ENCODE data around the gene PARD3. TPM values are rescaled to one million over a fixed set of nuclear protein-coding genes. Genes with fewer than 3 reads are reported as not detected.

The PARD3 gene
- total and polyA plus RNA-seq, 10 of the 15 experiments (the other 5 are each of a cell fraction or from before 2014, with no cell fraction given), result 2.6 to 43.1 (median 13.9) TPM

GRCh38 chr10:34465678-34466077 lies 349.4 kb downstream of the PARD3 start (continued):
- TF ChIP-seq CBX3 (IDR thresholded peaks at IDR 0.05; ENCODE audit: borderline replicate concordance, low read depth), result no peak
- TF ChIP-seq EZH2 (IDR thresholded peaks at IDR 0.05; ENCODE audit: borderline replicate concordance, control insufficient read depth, low read depth, low read length), result no peak

- Histone ChIP-seq H3K4me2 (ENCODE audit: control insufficient read depth, insufficient read depth) (no peak overlapping the region), H4K20me1 (ENCODE audit: control insufficient read depth, insufficient read depth) (no peaks in the 10 kb centered on the region), H3K4me1 (ENCODE audit: control insufficient read depth, insufficient read depth, low read length) (no peaks in the 10 kb centered on the region), H3K27ac (ENCODE audit: control insufficient read depth, insufficient read depth) (no peak overlapping the region), H2AFZ (ENCODE audit: control insufficient read depth, low read depth, low read length) (no peak overlapping the region), H3K9ac (ENCODE audit: control insufficient read depth, insufficient read depth, low read length) (no peak overlapping the region), H3K4me3 (no peak overlapping the region), H3K9me3 (replicated peaks; ENCODE audit: control insufficient read depth, insufficient read depth, low read length) (no peaks in the 10 kb centered on the region), H3K27me3 (replicated peaks in 1 of 2; ENCODE audit: control insufficient read depth in 2 of 2, insufficient read depth in 2 of 2, low read length in 1 of 2) (no peaks in the 10 kb centered on the region), H3K79me2 (ENCODE audit: control insufficient read depth, insufficient read depth, low read length) (no peaks in the 10 kb centered on the region), H3K36me3 (ENCODE audit: control insufficient read depth in 2 of 2, insufficient read depth in 2 of 2, low read length in 1 of 2) (no peaks in the 10 kb centered on the region)
- CTCF ChIA-PET, result interaction anchor here (1.1 to 1.4 kb wide), 2 partner anchors 11 to 27 kb away, joined by 3 read pairs; no protein-coding TSS in a partner anchor
- no peak for FAIRE-seq
- in situ Hi-C loops (cut with MboI), result no loop called here
- SMC1A ChIA-PET (ENCODE audit: uncharacterized antibody, unreplicated experiment), result interaction anchor here (0.8 to 2.3 kb wide), 7 partner anchors 9 to 75 kb away, joined by 3 to 10 read pairs (median 4); no protein-coding TSS in a partner anchor
- no peak for TF ChIP-seq YBX1 (IDR thresholded peaks at IDR 0.05)
- no peak for TF ChIP-seq LARP7 (IDR thresholded peaks at IDR 0.05)
- TF ChIP-seq SREBF1 (IDR thresholded peaks at IDR 0.05; ENCODE audit: low read length), result no peak
- TF ChIP-seq KDM1A (IDR thresholded peaks at IDR 0.05; ENCODE audit: borderline replicate concordance), result no peak
- TF ChIP-seq, protein P1, sequence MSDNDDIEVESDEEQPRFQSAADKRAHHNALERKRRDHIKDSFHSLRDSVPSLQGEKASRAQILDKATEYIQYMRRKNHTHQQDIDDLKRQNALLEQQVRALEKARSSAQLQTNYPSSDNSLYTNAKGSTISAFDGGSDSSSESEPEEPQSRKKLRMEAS (IDR thresholded peaks at IDR 0.05; ENCODE audit: low read depth, low read length), result no peak
- no peak for TF ChIP-seq MTA3 (IDR thresholded peaks at IDR 0.05; ENCODE audit: borderline replicate concordance, low read length)
- TF ChIP-seq MYB (IDR thresholded peaks at IDR 0.05; ENCODE audit: borderline replicate concordance, low read depth, low read length), result no peak
- no peak for DNase-seq (ENCODE audit: low read depth, low spot score)
- POLR2A ChIA-PET, result interaction anchor here (0.8 kb wide), 1 partner anchor 9 kb away, joined by 3 read pairs; no protein-coding TSS in a partner anchor
- intact Hi-C loops (cut with micrococcal nuclease; ENCODE audit: unreplicated experiment), result no loop called here
- no peak for ATAC-seq
- no TSS peak for BruUV-seq (replicated peaks)
- RAD21 ChIA-PET (ENCODE audit: unreplicated experiment), result interaction anchor here (0.7 to 1.2 kb wide), 6 partner anchors 20 to 174 kb away, joined by 3 to 4 read pairs (median 3); no protein-coding TSS in a partner anchor
Measured at GRCh38 chr10:34464591-34464990, 350.5 kb downstream of the PARD3 start.

Data from GM12878 (cell line).